Mucosa of stomach (tissue), 1 donor: ENCODE measurements around the gene PGLYRP3.
"Not testable (repeated sequence)": the region's sequence is repeated elsewhere in the genome, so short reads cannot be mapped to it uniquely, and the experiment has no call there.

ENCODE experiments used
- H3K27me3 ChIP-seq: one replicate; pipeline ENCODE4 v1.7.0; 2013; ENCODE audit warnings: mild to moderate bottlenecking, low read length; ENCODE audit not compliant: control insufficient read depth, insufficient read depth
- H3K36me3 ChIP-seq: one replicate; pipeline ENCODE4 v1.7.0; 2013; ENCODE audit warnings: low read length; ENCODE audit not compliant: control insufficient read depth, insufficient read depth
- H3K4me1 ChIP-seq: one replicate; pipeline ENCODE4 v1.7.0; 2013; ENCODE audit warnings: mild to moderate bottlenecking, low read length; ENCODE audit not compliant: control insufficient read depth, insufficient read depth
- H3K4me3 ChIP-seq: one replicate; pipeline ENCODE4 v1.7.0; 2013; ENCODE audit warnings: low read length
- H3K9ac ChIP-seq: one replicate; pipeline ENCODE4 v1.7.0; 2013; ENCODE audit warnings: mild to moderate bottlenecking, low read length, moderate library complexity
- H3K9me3 ChIP-seq: one replicate; pipeline ENCODE4 v1.7.0; 2013; ENCODE audit warnings: mild to moderate bottlenecking, low read length, moderate library complexity; ENCODE audit not compliant: control insufficient read depth
- donor health status: Pancreatic carcinoma.

The PGLYRP3 gene

GRCh38 chr1:153355445-153356071, 42.8 kb upstream of the PGLYRP3 start:
- no peak overlapping the region for H3K9ac ChIP-seq
- H3K4me3 ChIP-seq, result no peak overlapping the region
- no peaks in the 10 kb centered on the region for H3K4me1 ChIP-seq
- no peaks in the 10 kb centered on the region for H3K9me3 ChIP-seq
- no peaks in the 10 kb centered on the region for H3K36me3 ChIP-seq
- H3K27me3 ChIP-seq, result no peaks in the 10 kb centered on the region

- no peaks in the 10 kb centered on the region for H3K27me3 ChIP-seq
- no peak overlapping the region for H3K4me3 ChIP-seq
- H3K4me1 ChIP-seq, result no peaks in the 10 kb centered on the region
- H3K9ac ChIP-seq, result no peak overlapping the region
- no peaks in the 10 kb centered on the region for H3K36me3 ChIP-seq
- no peaks in the 10 kb centered on the region for H3K9me3 ChIP-seq
Observed at GRCh38 chr1:153354515-153355193, 41.9 kb upstream of the PGLYRP3 start.

GRCh38 chr1:153353226-153353947, 40.6 kb upstream of the PGLYRP3 start:
- no peaks in the 10 kb centered on the region for H3K9me3 ChIP-seq
- no peak overlapping the region for H3K9ac ChIP-seq
- H3K4me3 ChIP-seq, result no peak overlapping the region
- H3K4me1 ChIP-seq, result no peaks in the 10 kb centered on the region
- H3K36me3 ChIP-seq, result no peaks in the 10 kb centered on the region
- no peaks in the 10 kb centered on the region for H3K27me3 ChIP-seq

- no peaks in the 10 kb centered on the region for H3K27me3 ChIP-seq
- H3K9me3 ChIP-seq, result no peaks in the 10 kb centered on the region
- no peaks in the 10 kb centered on the region for H3K4me1 ChIP-seq
- H3K9ac ChIP-seq, result no peak overlapping the region
- no peak overlapping the region for H3K4me3 ChIP-seq
- no peaks in the 10 kb centered on the region for H3K36me3 ChIP-seq
Observed at GRCh38 chr1:153352523-153352922, 39.8 kb upstream of the PGLYRP3 start.

GRCh38 chr1:153350321-153350957, 37.7 kb upstream of the PGLYRP3 start:
- Histone ChIP-seq H3K27me3 (no peaks in the 10 kb centered on the region), H3K4me1 (no peaks in the 10 kb centered on the region), H3K36me3 (no peaks in the 10 kb centered on the region), H3K9ac (no peak overlapping the region), H3K9me3 (no peaks in the 10 kb centered on the region), H3K4me3 (no peak overlapping the region)

- Histone ChIP-seq H3K4me3 (no peak overlapping the region), H3K9ac (no peak overlapping the region), H3K9me3 (no peaks in the 10 kb centered on the region), H3K36me3 (no peaks in the 10 kb centered on the region), H3K27me3 (no peaks in the 10 kb centered on the region), H3K4me1 (no peaks in the 10 kb centered on the region)
Observed at GRCh38 chr1:153349363-153350320, 36.9 kb upstream of the PGLYRP3 start.

- H3K4me1 ChIP-seq, result no peaks in the 10 kb centered on the region
Observed at GRCh38 chr1:153348511-153349362, 36.0 kb upstream of the PGLYRP3 start, which contains the start of gene PGLYRP4. Gene PGLYRP4 (minus strand): TSS chr1:153348841. CDS start chr1:153347932, 909 bp downstream.

GRCh38 chr1:153347856-153348255, 35.1 kb upstream of the PGLYRP3 start:
- H3K4me3 ChIP-seq, result no peak overlapping the region
- no peaks in the 10 kb centered on the region for H3K4me1 ChIP-seq
- H3K36me3 ChIP-seq, result no peaks in the 10 kb centered on the region
- no peaks in the 10 kb centered on the region for H3K9me3 ChIP-seq
- no peak overlapping the region for H3K9ac ChIP-seq
- H3K27me3 ChIP-seq, result no peaks in the 10 kb centered on the region

More at GRCh38 chr1:153348511-153349362, 36.0 kb upstream of the PGLYRP3 start, which contains the start of gene PGLYRP4:
- H3K36me3 ChIP-seq, result no peaks in the 10 kb centered on the region
- no peak within 1 kb of the TSS for H3K4me3 ChIP-seq
- H3K9me3 ChIP-seq, result no peaks in the 10 kb centered on the region
- H3K9ac ChIP-seq, result no peak within 1 kb of the TSS
- H3K27me3 ChIP-seq, result no peaks in the 10 kb centered on the region

- not testable (repeated sequence) for H3K9ac ChIP-seq, H3K9me3 ChIP-seq, H3K27me3 ChIP-seq, H3K4me3 ChIP-seq, H3K36me3 ChIP-seq, H3K4me1 ChIP-seq
Observed at GRCh38 chr1:153347049-153347448, 34.3 kb upstream of the PGLYRP3 start.

- H3K9ac ChIP-seq, result no peak overlapping the region
- H3K27me3 ChIP-seq, result no peaks in the 10 kb centered on the region
- H3K9me3 ChIP-seq, result no peaks in the 10 kb centered on the region
- H3K4me3 ChIP-seq, result no peak overlapping the region
- no peaks in the 10 kb centered on the region for H3K4me1 ChIP-seq
- no peaks in the 10 kb centered on the region for H3K36me3 ChIP-seq
Observed at GRCh38 chr1:153346077-153346723, 33.4 kb upstream of the PGLYRP3 start.
